ENCODE results near the gene STEEP1.
"Not testable (repeated sequence)": the region's sequence is repeated elsewhere in the genome, so short reads cannot be mapped to it uniquely, and the experiment has no call there.

STEEP1 gene

GRCh38 chrX:119529345-119530276, 35.6 kb downstream of the STEEP1 start:
- DNase-seq = no peak

- DNase-seq = no peak
Observed at GRCh38 chrX:119523664-119524184, 41.5 kb downstream of the STEEP1 start.

- DNase-seq = no peak
Observed at GRCh38 chrX:119521246-119521645, 44.0 kb downstream of the STEEP1 start.

- no peak for DNase-seq
Observed at GRCh38 chrX:119518371-119518770, 46.8 kb downstream of the STEEP1 start.

- peak; percentile 75 for DNase-seq
Observed at GRCh38 chrX:119516157-119516702, 49.0 kb downstream of the STEEP1 start.

GRCh38 chrX:119512146-119512800, 52.9 kb downstream of the STEEP1 start:
- peak; percentile 23 for DNase-seq

GRCh38 chrX:119507206-119507605, 58.0 kb downstream of the STEEP1 start:
- no peak for DNase-seq

- DNase-seq = no peak
Observed at GRCh38 chrX:119505945-119506344, 59.3 kb downstream of the STEEP1 start.

GRCh38 chrX:119505145-119505544, 60.1 kb downstream of the STEEP1 start:
- DNase-seq = not testable (repeated sequence)

- DNase-seq = no peak
Observed at GRCh38 chrX:119503484-119503861, 61.7 kb downstream of the STEEP1 start.

GRCh38 chrX:119502727-119503483, 62.3 kb downstream of the STEEP1 start:
- peak; percentile 52 for DNase-seq

GRCh38 chrX:119501511-119502148, 63.6 kb downstream of the STEEP1 start:
- no peak for DNase-seq

GRCh38 chrX:119500061-119500800, 65.0 kb downstream of the STEEP1 start:
- no peak for DNase-seq

- DNase-seq = no peak
Observed at GRCh38 chrX:119497185-119497584, 68.0 kb downstream of the STEEP1 start.

GRCh38 chrX:119495734-119496726, 69.2 kb downstream of the STEEP1 start:
- no peak for DNase-seq

- not testable (repeated sequence) for DNase-seq
Observed at GRCh38 chrX:119493851-119494495, 71.2 kb downstream of the STEEP1 start.

- DNase-seq = no peak
Observed at GRCh38 chrX:119492463-119492862, 72.7 kb downstream of the STEEP1 start.

- no peak for DNase-seq
Observed at GRCh38 chrX:119489212-119490074, 75.8 kb downstream of the STEEP1 start.

GRCh38 chrX:119488749-119489148, 76.5 kb downstream of the STEEP1 start:
- peak; percentile 48 for DNase-seq
